Sigmoid colon (tissue), 4 donors: ENCODE results near the gene RAB11FIP3.

ENCODE experiments used
- POLR2A ChIP-seq, 2 donors: fragments of 450-650 bp; IDR thresholded peaks; one replicate each; pipeline ENCODE4 v1.6.1; 2016; ENCODE audit warnings: antibody characterized with exemption in 2 of 2, mild to moderate bottlenecking in 2 of 2, moderate library complexity in 2 of 2
- POLR2AphosphoS5 ChIP-seq, 4 donors: sonication (generic); formaldehyde crosslinking; IDR thresholded peaks; one replicate each; pipeline ENCODE4 v1.6.1; 2017; ENCODE audit warnings: antibody characterized with exemption in 4 of 4
- TF ChIP-seq, protein P1 (sequence below), 4 experiments: fragments of 450-650 bp in 3 of 4; fragments of 200-600 bp in 1 of 4; IDR thresholded peaks; one replicate each; pipeline ENCODE4 v1.5.1; 2016 to 2019; ENCODE audit warnings: antibody characterized with exemption in 4 of 4, mild to moderate bottlenecking in 3 of 4, moderate library complexity in 2 of 4

DNA sequence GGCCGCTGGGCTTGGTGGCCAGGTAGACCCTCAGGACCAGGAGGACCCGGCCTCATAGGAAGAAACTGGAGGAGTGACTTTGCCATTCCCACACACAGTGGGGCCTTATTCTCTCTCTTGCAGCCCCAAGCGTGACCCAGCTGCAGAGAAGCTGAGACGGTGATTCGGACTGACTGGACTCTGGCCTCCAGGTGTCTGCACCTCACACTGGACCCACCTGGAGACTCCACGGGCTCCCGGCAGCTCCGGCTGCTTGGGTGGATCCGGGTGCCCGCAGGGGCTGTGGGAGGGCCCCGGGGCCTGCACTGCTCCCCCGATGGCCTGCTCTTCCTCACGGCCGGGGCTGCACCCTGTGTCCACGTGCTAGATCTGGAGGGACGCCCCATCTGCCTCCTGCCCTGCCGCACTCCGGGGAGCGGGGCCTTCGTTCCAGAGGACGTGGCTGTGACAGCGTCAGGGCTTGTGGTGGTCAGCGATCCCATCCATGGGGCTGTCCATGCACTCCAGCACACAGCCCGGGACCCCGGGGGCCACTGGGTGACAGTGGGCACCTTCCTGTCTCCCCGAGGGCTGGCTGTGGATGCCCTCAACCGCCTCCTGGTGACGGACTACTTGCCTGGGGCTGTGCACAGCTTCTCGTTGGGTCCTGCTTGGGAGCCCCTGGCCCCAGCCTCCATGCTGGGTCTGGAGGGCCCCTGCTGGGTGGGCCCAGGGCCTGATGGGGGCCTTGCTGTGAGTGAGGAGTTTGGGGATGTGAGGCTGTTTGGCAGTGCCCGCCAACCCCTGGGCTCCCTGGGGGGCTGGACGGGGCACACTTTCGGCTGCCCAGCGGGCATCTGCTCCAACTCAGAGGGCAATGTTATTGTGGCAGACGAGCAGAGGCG lies 142.2 kb downstream of the RAB11FIP3 start:
- TF ChIP-seq, protein P1, sequence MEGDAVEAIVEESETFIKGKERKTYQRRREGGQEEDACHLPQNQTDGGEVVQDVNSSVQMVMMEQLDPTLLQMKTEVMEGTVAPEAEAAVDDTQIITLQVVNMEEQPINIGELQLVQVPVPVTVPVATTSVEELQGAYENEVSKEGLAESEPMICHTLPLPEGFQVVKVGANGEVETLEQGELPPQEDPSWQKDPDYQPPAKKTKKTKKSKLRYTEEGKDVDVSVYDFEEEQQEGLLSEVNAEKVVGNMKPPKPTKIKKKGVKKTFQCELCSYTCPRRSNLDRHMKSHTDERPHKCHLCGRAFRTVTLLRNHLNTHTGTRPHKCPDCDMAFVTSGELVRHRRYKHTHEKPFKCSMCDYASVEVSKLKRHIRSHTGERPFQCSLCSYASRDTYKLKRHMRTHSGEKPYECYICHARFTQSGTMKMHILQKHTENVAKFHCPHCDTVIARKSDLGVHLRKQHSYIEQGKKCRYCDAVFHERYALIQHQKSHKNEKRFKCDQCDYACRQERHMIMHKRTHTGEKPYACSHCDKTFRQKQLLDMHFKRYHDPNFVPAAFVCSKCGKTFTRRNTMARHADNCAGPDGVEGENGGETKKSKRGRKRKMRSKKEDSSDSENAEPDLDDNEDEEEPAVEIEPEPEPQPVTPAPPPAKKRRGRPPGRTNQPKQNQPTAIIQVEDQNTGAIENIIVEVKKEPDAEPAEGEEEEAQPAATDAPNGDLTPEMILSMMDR (IDR thresholded peaks at IDR 0.05), result no peak
- TF ChIP-seq POLR2AphosphoS5 (IDR thresholded peaks at IDR 0.05) (no peak), POLR2A (IDR thresholded peaks at IDR 0.05) (no peak)
